K562 (cell line): ENCODE measurements around the gene TLR1.

Experiments used
- ELF2 ChIP-seq: fragments of 250-450 bp; sonication (Bioruptor Pico); IDR thresholded peaks from 2 replicates; pipeline ENCODE4 v1.5.0; 2021; ENCODE audit warnings: mild to moderate bottlenecking
- MCM3 ChIP-seq: fragments of 450-650 bp; IDR thresholded peaks from 2 replicates; pipeline ENCODE4 v1.6.1; 2016
- POLR2AphosphoS5 ChIP-seq: IDR thresholded peaks from 2 replicates; pipeline ENCODE4 v1.6.1; 2011; ENCODE audit warnings: mild to moderate bottlenecking, low read depth, low read length, moderate library complexity; ENCODE audit not compliant: control insufficient read depth, insufficient read depth
- RNF2 ChIP-seq: sonication (generic); IDR thresholded peaks from 2 replicates; pipeline ENCODE4 v1.6.1; 2016
- SREBF2 ChIP-seq: sonication (generic); formaldehyde crosslinking; IDR thresholded peaks from 2 replicates; pipeline ENCODE4 v1.4.0; 2020; ENCODE audit warnings: mild to moderate bottlenecking, missing genetic modification reagents
- SRF ChIP-seq, 2 experiments: fragments of 250-450, 450-650 bp in 1 of 2; sonication (Bioruptor Pico) in 1 of 2; sonication (generic) in 1 of 2; formaldehyde crosslinking; IDR thresholded peaks; 2 replicates each; pipeline versions ENCODE4 v1.5.0 to v1.5.1; 2020 to 2022; ENCODE audit warnings: mild to moderate bottlenecking in 1 of 2, missing genetic modification reagents in 1 of 2
- ZKSCAN1 ChIP-seq: fragments of 150-350 bp; IDR thresholded peaks from 2 replicates; pipeline ENCODE4 v1.6.1; 2016; ENCODE audit warnings: low read depth, low read length
- ZKSCAN8 ChIP-seq: fragments of 200-800 bp; sonication (Bioruptor generic); IDR thresholded peaks from 2 replicates; pipeline ENCODE4 v1.6.1; 2016; ENCODE audit warnings: missing genetic modification characterization, missing compliant biosample characterization
- ZNF12 ChIP-seq: sonication (generic); formaldehyde crosslinking; IDR thresholded peaks from 2 replicates; pipeline ENCODE4 v1.4.0; 2020; ENCODE audit warnings: mild to moderate bottlenecking, missing genetic modification reagents
- ZNF133 ChIP-seq: fragments of 250-450 bp; sonication (Bioruptor Pico); IDR thresholded peaks from 2 replicates; pipeline ENCODE4 v1.4.0; 2020; ENCODE audit warnings: mild to moderate bottlenecking
- ZNF274 ChIP-seq: IDR thresholded peaks from 2 replicates; pipeline ENCODE4 v1.6.1; 2011; ENCODE audit warnings: low read depth, mild to moderate bottlenecking, low read length, moderate library complexity, borderline replicate concordance

DNA sequence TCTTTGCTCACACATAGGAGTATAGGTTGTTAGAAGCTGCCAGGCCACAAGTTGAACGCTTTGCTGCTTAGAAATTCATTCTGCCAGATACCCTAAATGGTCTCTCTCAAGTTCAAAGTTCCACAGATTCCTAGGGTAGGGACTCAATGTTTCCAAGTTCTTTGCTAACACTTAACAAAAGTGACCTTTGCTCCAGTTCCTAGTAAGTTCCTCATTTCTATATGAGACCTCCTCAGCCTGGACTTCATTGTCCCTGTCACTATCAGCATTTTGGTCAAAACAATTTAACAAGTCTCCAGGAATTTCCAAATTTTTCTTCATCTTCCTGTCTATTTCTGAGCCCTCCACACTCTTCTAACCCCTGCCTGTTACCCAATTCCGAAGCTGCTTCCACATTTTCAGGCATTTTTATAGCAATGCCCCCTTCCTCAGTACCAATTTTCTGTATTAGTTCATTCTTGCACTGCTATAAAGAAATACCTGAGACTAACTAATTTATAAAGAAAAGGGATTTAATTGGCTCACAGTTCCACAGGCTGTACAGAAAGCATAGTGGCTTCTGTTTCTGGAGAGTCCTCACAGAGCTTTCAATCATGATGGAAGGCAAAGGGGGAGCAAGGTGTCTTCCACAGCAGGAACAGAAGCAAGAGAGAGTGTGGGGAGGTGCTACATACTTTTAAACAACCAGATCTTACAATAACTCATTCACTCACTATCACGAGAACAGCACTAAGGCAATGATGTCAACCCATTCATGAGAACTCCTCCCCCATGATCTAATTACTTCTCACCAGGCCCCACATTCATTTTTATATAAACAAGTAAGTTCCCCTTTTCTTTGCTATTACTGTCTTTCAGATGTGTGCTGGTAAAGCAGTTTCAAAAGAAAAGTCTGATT is 11.5 kb upstream of the TLR1 start:
- TF ChIP-seq MCM3, result no peak
- TF ChIP-seq ELF2 (CRISPR knock-in tag), result no peak
- TF ChIP-seq ZKSCAN8 (CRISPR knock-in tag), result no peak
- no peak for TF ChIP-seq ZNF133 (CRISPR knock-in tag)
- TF ChIP-seq RNF2, result no peak
- TF ChIP-seq SREBF2 (CRISPR knock-in tag), result no peak
- no peak for TF ChIP-seq POLR2AphosphoS5
- TF ChIP-seq SRF (CRISPR knock-in tag; IDR thresholded peaks at IDR 0.05), result no peak
- no peak for TF ChIP-seq ZKSCAN1
- TF ChIP-seq ZNF12, result no peak
- no peak for TF ChIP-seq ZNF274
